ENCODE data around the gene FRMD8. TPM values are rescaled to one million over a fixed set of nuclear protein-coding genes. Genes with fewer than 3 reads are reported as not detected.

Gene FRMD8
- total RNA-seq, 1 experiment from 2014 or later: 68.3 TPM

Other genes with a start within 250 kb of the FRMD8 start
- gene SPDYC, start 216.4 kb upstream of the FRMD8 start, total RNA-seq (2014; rRNA removed): not detected in 2 replicates
- gene CAPN1, start 204.7 kb upstream of the FRMD8 start, total RNA-seq (2014; rRNA removed): 307 and 407 TPM in 2 replicates
- gene POLA2, start 124.7 kb upstream of the FRMD8 start, total RNA-seq (2014; rRNA removed): 29.0 and 39.7 TPM in 2 replicates
- 16.6 and 25.7 TPM in 2 replicates for gene CDC42EP2, start 71.8 kb upstream of the FRMD8 start, total RNA-seq (2014; rRNA removed)
- gene DPF2, start 52.8 kb upstream of the FRMD8 start, total RNA-seq (2014; rRNA removed): 45.8 and 63.1 TPM in 2 replicates
- 1.3 and 1.6 TPM in 2 replicates for gene TIGD3, start 31.9 kb upstream of the FRMD8 start, total RNA-seq (2014; rRNA removed)
- gene SLC25A45, start 4.0 kb upstream of the FRMD8 start, total RNA-seq (2014; rRNA removed): 12.7 and 13.1 TPM in 2 replicates
- 47.9 and 96.6 TPM in 2 replicates for gene NEAT1, start 36.2 kb downstream of the FRMD8 start, total RNA-seq (2014; rRNA removed)
- gene MALAT1, start 112.4 kb downstream of the FRMD8 start, total RNA-seq (2014; rRNA removed): 1,345 and 2,062 TPM in 2 replicates
- 201 and 262 TPM in 2 replicates for gene SCYL1, start 138.4 kb downstream of the FRMD8 start, total RNA-seq (2014; rRNA removed)
- 197 and 233 TPM in 2 replicates for gene LTBP3, start 171.7 kb downstream of the FRMD8 start, total RNA-seq (2014; rRNA removed)
- 126 and 206 TPM in 2 replicates for gene ZNRD2, start 183.8 kb downstream of the FRMD8 start, total RNA-seq (2014; rRNA removed)
- gene FAM89B, start 185.9 kb downstream of the FRMD8 start, total RNA-seq (2014; rRNA removed): 76.3 and 87.7 TPM in 2 replicates
- gene EHBP1L1, start 189.4 kb downstream of the FRMD8 start, total RNA-seq (2014; rRNA removed): 126 and 200 TPM in 2 replicates
- gene KCNK7, start 209.2 kb downstream of the FRMD8 start, total RNA-seq (2014; rRNA removed): 0.58 and 0.69 TPM in 2 replicates
- gene MAP3K11, start 227.6 kb downstream of the FRMD8 start, total RNA-seq (2014; rRNA removed): 80.1 and 106 TPM in 2 replicates
- gene PCNX3, start 229.1 kb downstream of the FRMD8 start, total RNA-seq (2014; rRNA removed): 53.6 and 69.9 TPM in 2 replicates